Parathyroid adenoma (tissue), 2 donors: ENCODE results near the gene NUAK1.

Source experiments
- H2AFZ ChIP-seq: fragments of 300-600 bp; sonication (generic); one replicate; pipeline ENCODE4 v1.7.0; 2017; ENCODE audit warnings: antibody characterized with exemption, mild to moderate bottlenecking
- H3K27ac ChIP-seq: fragments of 300-600 bp; sonication (generic); one replicate; pipeline ENCODE4 v1.7.0; 2017
- H3K27me3 ChIP-seq: fragments of 300-600 bp; sonication (generic); one replicate; pipeline ENCODE4 v1.7.0; 2017; ENCODE audit warnings: low read length; ENCODE audit not compliant: control insufficient read depth, insufficient read depth
- H3K36me3 ChIP-seq: fragments of 300-600 bp; sonication (generic); one replicate; pipeline ENCODE4 v1.7.0; 2017; ENCODE audit warnings: low read length; ENCODE audit not compliant: control insufficient read depth, insufficient read depth
- H3K4me1 ChIP-seq: fragments of 300-600 bp; sonication (generic); one replicate; pipeline ENCODE4 v1.7.0; 2017; ENCODE audit warnings: control low read depth
- H3K4me2 ChIP-seq: fragments of 300-600 bp; sonication (generic); one replicate; pipeline ENCODE4 v1.7.0; 2017; ENCODE audit warnings: low read length
- H3K4me3 ChIP-seq: fragments of 300-600 bp; sonication (generic); one replicate; pipeline ENCODE4 v1.7.0; 2017; ENCODE audit warnings: low read depth, low read length
- H3K79me2 ChIP-seq: fragments of 300-600 bp; sonication (generic); one replicate; pipeline ENCODE4 v1.7.0; 2017; ENCODE audit warnings: control low read depth
- H3K9ac ChIP-seq: fragments of 300-600 bp; sonication (generic); one replicate; pipeline ENCODE4 v1.7.0; 2017; ENCODE audit warnings: mild to moderate bottlenecking
- H3K9me3 ChIP-seq: fragments of 300-600 bp; sonication (generic); one replicate; pipeline ENCODE4 v1.7.0; 2017; ENCODE audit warnings: low read length; ENCODE audit not compliant: control insufficient read depth
- CTCF ChIP-seq: fragments of 300-600 bp; sonication (generic); IDR thresholded peaks from one replicate; pipeline ENCODE4 v1.7.0; 2017; ENCODE audit warnings: antibody characterized with exemption, mild to moderate bottlenecking
- donor health status: primary hyperparathyroidism.

NUAK1 gene

GRCh38 chr12:106130474-106131113 is 8.2 kb downstream of the NUAK1 start:
- no peak overlapping the region for H3K9ac ChIP-seq
- no peaks in the 10 kb centered on the region for H3K9me3 ChIP-seq
- no peaks in the 10 kb centered on the region for H3K27me3 ChIP-seq
- peaks cover 42% of the 10 kb centered on the region for H3K4me1 ChIP-seq
- TF ChIP-seq CTCF: no peak
- H2AFZ ChIP-seq: no peak overlapping the region
- no peaks in the 10 kb centered on the region for H3K36me3 ChIP-seq
- no peak overlapping the region for H3K27ac ChIP-seq
- peaks cover 94% of the 10 kb centered on the region for H3K79me2 ChIP-seq
- no peak overlapping the region for H3K4me3 ChIP-seq
- H3K4me2 ChIP-seq: no peak overlapping the region

- Histone ChIP-seq H3K9me3 (no peaks in the 10 kb centered on the region), H3K4me3 (no peak overlapping the region), H2AFZ (no peak overlapping the region), H3K4me2 (no peak overlapping the region), H3K9ac (no peak overlapping the region), H3K27ac (no peak overlapping the region), H3K36me3 (no peaks in the 10 kb centered on the region), H3K4me1 (peaks cover 29% of the 10 kb centered on the region), H3K27me3 (no peaks in the 10 kb centered on the region), H3K79me2 (peaks cover 86% of the 10 kb centered on the region)
- TF ChIP-seq CTCF: no peak
Observed at GRCh38 chr12:106128585-106129328, 10.0 kb downstream of the NUAK1 start.

GRCh38 chr12:106127338-106128126 is 11.2 kb downstream of the NUAK1 start:
- H3K9me3 ChIP-seq: no peaks in the 10 kb centered on the region
- peaks cover 83% of the 10 kb centered on the region for H3K79me2 ChIP-seq
- no peaks in the 10 kb centered on the region for H3K27me3 ChIP-seq
- no peak for TF ChIP-seq CTCF
- no peak overlapping the region for H2AFZ ChIP-seq
- no peak overlapping the region for H3K27ac ChIP-seq
- peaks cover 18% of the 10 kb centered on the region for H3K4me1 ChIP-seq
- H3K9ac ChIP-seq: no peak overlapping the region
- H3K4me2 ChIP-seq: no peak overlapping the region
- no peak overlapping the region for H3K4me3 ChIP-seq
- no peaks in the 10 kb centered on the region for H3K36me3 ChIP-seq

DNA sequence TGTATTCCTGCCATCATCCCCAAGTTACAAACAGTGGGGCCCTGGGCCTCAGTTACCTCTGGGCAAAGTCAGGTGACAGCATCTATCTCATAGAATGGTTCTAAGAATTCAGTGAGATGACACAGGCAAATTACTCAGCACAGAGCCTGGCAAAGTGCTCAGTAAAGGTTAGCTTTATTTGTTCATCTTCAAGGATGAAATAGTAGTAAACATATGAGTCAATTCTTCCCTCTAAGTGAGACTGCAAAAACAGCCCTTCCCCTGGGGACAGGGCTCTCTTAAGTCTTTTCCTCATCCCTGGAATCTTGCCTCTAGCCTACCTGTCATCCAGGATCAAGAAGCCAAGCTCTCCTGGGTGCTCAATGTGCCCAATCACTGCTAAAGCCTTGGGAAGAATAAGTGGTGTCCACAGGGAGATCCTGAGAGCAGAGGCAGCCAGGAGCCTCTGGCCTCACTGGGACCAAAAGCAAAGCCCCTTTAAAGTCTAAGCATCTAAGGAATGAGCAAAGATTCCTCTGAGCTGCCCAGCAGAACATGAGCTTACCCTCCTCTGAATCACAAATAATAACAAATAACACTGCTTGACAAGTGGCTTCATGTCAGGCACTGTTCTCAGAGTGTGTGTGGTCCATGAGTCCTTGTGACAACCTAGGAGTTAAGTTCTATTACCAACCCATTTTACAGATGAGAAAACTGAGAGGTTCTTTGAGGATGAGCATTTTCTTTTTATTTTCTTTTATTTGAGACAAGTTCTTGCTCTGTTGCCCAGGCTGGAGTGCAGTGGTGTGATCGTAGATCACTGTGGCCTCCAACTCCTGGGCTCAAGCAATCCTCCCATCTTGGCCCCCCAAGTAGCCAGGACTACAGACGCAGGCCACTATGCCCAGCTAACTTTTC is 12.1 kb downstream of the NUAK1 start:
- Histone ChIP-seq H2AFZ (no peak overlapping the region), H3K79me2 (peaks cover 82% of the 10 kb centered on the region), H3K27ac (no peak overlapping the region), H3K9ac (no peak overlapping the region), H3K27me3 (no peaks in the 10 kb centered on the region), H3K4me3 (no peak overlapping the region), H3K4me2 (no peak overlapping the region), H3K4me1 (peaks cover 13% of the 10 kb centered on the region), H3K9me3 (no peaks in the 10 kb centered on the region), H3K36me3 (no peaks in the 10 kb centered on the region)
- no peak for TF ChIP-seq CTCF
